SK-MEL-5 (cell line): Measurements from ENCODE around the gene DIAPH3. TPM values are rescaled to one million over a fixed set of nuclear protein-coding genes. Genes with fewer than 3 reads are reported as not detected.

Experiments used
- small RNA-seq, 2 experiments: library from RNA; depleted of rRNA; stranded (forward); fragments of <200 nt; gene quantifications; one replicate each; pipeline ENCODE3, GENCODE V24; 2014
- total RNA-seq: library from RNA; depleted of rRNA; stranded (reverse); fragments of >200 nt; shearing (Covaris generic); gene quantifications from 2 replicates; pipeline ENCODE4 v1.2.3, GENCODE V29; 2014; rRNA removed

Gene DIAPH3
- total RNA-seq, 1 experiment from 2014 or later, result 5.3 TPM

Small RNAs within 50 kb of the gene (small RNA-seq; reads per million reads assigned to genes)
- gene RN7SL375P (0 reads per million in 2 experiments), gene RNY4P28 (0 to 0.86 reads per million in 2 experiments)

Other genes starting within 250 kb of the DIAPH3 start
- 74.1 and 85.7 TPM in 2 replicates for gene TDRD3, start 233.3 kb upstream of the DIAPH3 start, total RNA-seq